ES-I3 (cell line): ENCODE results near the gene SNX32.

Experiments used
- H3K36me3 ChIP-seq: 2 replicates; pipeline ENCODE4 v1.6.1; 2013; ENCODE audit warnings: mild to moderate bottlenecking, low read length, control low read depth, moderate library complexity; ENCODE audit not compliant: insufficient read depth
- H3K4me1 ChIP-seq: 2 replicates; pipeline ENCODE4 v1.6.1; 2013; ENCODE audit warnings: mild to moderate bottlenecking, control low read depth, low read length; ENCODE audit not compliant: insufficient read depth
- H3K9ac ChIP-seq: 2 replicates; pipeline ENCODE4 v1.6.1; 2013; ENCODE audit warnings: low read depth, mild to moderate bottlenecking, low read length, moderate library complexity
- H3K9me3 ChIP-seq: 2 replicates; pipeline ENCODE4 v1.6.1; 2013; ENCODE audit warnings: mild to moderate bottlenecking, low read length, moderate library complexity; ENCODE audit not compliant: control insufficient read depth, insufficient read depth

Gene SNX32

GRCh38 chr11:65793144-65793581, 40.6 kb upstream of the SNX32 start:
- Histone ChIP-seq H3K9ac (no peak overlapping the region), H3K36me3 (no peaks in the 10 kb centered on the region), H3K4me1 (peaks cover 17% of the 10 kb centered on the region; the same call in 1 of the 2 replicates), H3K9me3 (no peaks in the 10 kb centered on the region)

- H3K4me1 ChIP-seq = peaks cover 18% of the 10 kb centered on the region; the same call in 1 of the 2 replicates
- no peaks in the 10 kb centered on the region for H3K36me3 ChIP-seq
- H3K9ac ChIP-seq = no peak overlapping the region
- no peaks in the 10 kb centered on the region for H3K9me3 ChIP-seq
Observed at GRCh38 chr11:65793625-65794400, 40.0 kb upstream of the SNX32 start.

- Histone ChIP-seq H3K9me3 (no peaks in the 10 kb centered on the region), H3K9ac (no peak overlapping the region), H3K4me1 (peaks cover 12% of the 10 kb centered on the region), H3K36me3 (no peaks in the 10 kb centered on the region)
Observed at GRCh38 chr11:65794570-65795510, 38.9 kb upstream of the SNX32 start.

- Histone ChIP-seq H3K4me1 (peaks cover 9% of the 10 kb centered on the region), H3K9ac (no peak overlapping the region), H3K9me3 (no peaks in the 10 kb centered on the region)
Observed at GRCh38 chr11:65796726-65797601, 36.8 kb upstream of the SNX32 start.

GRCh38 chr11:65797711-65798110, 36.1 kb upstream of the SNX32 start:
- H3K4me1 ChIP-seq = peaks cover 9% of the 10 kb centered on the region
- H3K9me3 ChIP-seq = no peaks in the 10 kb centered on the region
- no peaks in the 10 kb centered on the region for H3K36me3 ChIP-seq
- no peak overlapping the region for H3K9ac ChIP-seq

More at GRCh38 chr11:65796726-65797601, 36.8 kb upstream of the SNX32 start:
- H3K36me3 ChIP-seq = no peaks in the 10 kb centered on the region

GRCh38 chr11:65798882-65799281, 34.9 kb upstream of the SNX32 start:
- Histone ChIP-seq H3K4me1 (peaks cover 9% of the 10 kb centered on the region), H3K9me3 (no peaks in the 10 kb centered on the region), H3K36me3 (no peaks in the 10 kb centered on the region), H3K9ac (no peak overlapping the region)

- peaks cover 9% of the 10 kb centered on the region for H3K4me1 ChIP-seq
- no peaks in the 10 kb centered on the region for H3K9me3 ChIP-seq
- no peaks in the 10 kb centered on the region for H3K36me3 ChIP-seq
- H3K9ac ChIP-seq = no peak overlapping the region
Observed at GRCh38 chr11:65801153-65801987, 32.4 kb upstream of the SNX32 start.

- H3K36me3 ChIP-seq = no peaks in the 10 kb centered on the region
- H3K9ac ChIP-seq = no peak overlapping the region
- H3K4me1 ChIP-seq = peaks cover 9% of the 10 kb centered on the region
- H3K9me3 ChIP-seq = no peaks in the 10 kb centered on the region
Observed at GRCh38 chr11:65802841-65803240, 30.9 kb upstream of the SNX32 start.

GRCh38 chr11:65803797-65804492, 29.8 kb upstream of the SNX32 start:
- no peaks in the 10 kb centered on the region for H3K36me3 ChIP-seq
- H3K4me1 ChIP-seq = peaks cover 3% of the 10 kb centered on the region; the same call in 1 of the 2 replicates
- H3K9ac ChIP-seq = no peak overlapping the region
- H3K9me3 ChIP-seq = no peaks in the 10 kb centered on the region

GRCh38 chr11:65806979-65807378, 26.8 kb upstream of the SNX32 start:
- no peak overlapping the region for H3K9ac ChIP-seq
- no peaks in the 10 kb centered on the region for H3K4me1 ChIP-seq

GRCh38 chr11:65808744-65809341, 24.9 kb upstream of the SNX32 start:
- H3K9me3 ChIP-seq = no peaks in the 10 kb centered on the region
- H3K4me1 ChIP-seq = no peaks in the 10 kb centered on the region
- no peak overlapping the region for H3K9ac ChIP-seq
- no peaks in the 10 kb centered on the region for H3K36me3 ChIP-seq

More at GRCh38 chr11:65806979-65807378, 26.8 kb upstream of the SNX32 start:
- Histone ChIP-seq H3K36me3 (no peaks in the 10 kb centered on the region), H3K9me3 (no peaks in the 10 kb centered on the region)

GRCh38 chr11:65809496-65809895, 24.3 kb upstream of the SNX32 start:
- Histone ChIP-seq H3K9ac (no peak overlapping the region), H3K36me3 (no peaks in the 10 kb centered on the region), H3K9me3 (no peaks in the 10 kb centered on the region), H3K4me1 (no peaks in the 10 kb centered on the region)
